Fibroblast of lung (primary cell): Measurements from ENCODE around the gene ANKS3. TPM values are rescaled to one million over a fixed set of nuclear protein-coding genes. Genes with fewer than 3 reads are reported as not detected.

Source experiments
- DNase-seq, 2 donors: peaks; one replicate each; pipeline versions ENCODE4 v3.0.0 to v3.0.0-alpha.2; 2010; ENCODE audit warnings: low read depth in 2 of 2
- H2AFZ ChIP-seq: 2 replicates; pipeline ENCODE4 v1.5.1; 2012; ENCODE audit warnings: low read length, control low read depth, inconsistent platforms
- H3K27ac ChIP-seq: 2 replicates; pipeline ENCODE4 v1.5.1; 2011; ENCODE audit warnings: low read length, control low read depth; ENCODE audit not compliant: insufficient read depth
- H3K27me3 ChIP-seq: 2 replicates; pipeline ENCODE4 v1.5.1; 2011; ENCODE audit warnings: mild to moderate bottlenecking, low read length; ENCODE audit not compliant: control insufficient read depth, insufficient read depth
- H3K36me3 ChIP-seq: 2 replicates; pipeline ENCODE4 v1.5.1; 2011; ENCODE audit warnings: low read length; ENCODE audit not compliant: control insufficient read depth, insufficient read depth
- H3K4me1 ChIP-seq: 2 replicates; pipeline ENCODE4 v1.5.1; 2011; ENCODE audit warnings: low read length; ENCODE audit not compliant: control insufficient read depth, insufficient read depth; ENCODE audit errors: extremely low read depth
- H3K4me2 ChIP-seq: 2 replicates; pipeline ENCODE4 v1.5.1; 2011; ENCODE audit warnings: low read length, control low read depth; ENCODE audit not compliant: insufficient read depth; ENCODE audit errors: extremely low read depth
- H3K4me3 ChIP-seq, 4 experiments: fragments of 200-600 bp in 1 of 4; sonication (generic) in 1 of 4; replicated peaks in 1 of 4; 2 replicates each; pipeline ENCODE4 v1.5.1; 2011 to 2016; ENCODE audit warnings: low read length in 4 of 4, low read depth in 3 of 4, mild to moderate bottlenecking in 3 of 4, control low read depth in 2 of 4, inconsistent platforms in 1 of 4, mixed read lengths in 1 of 4; ENCODE audit not compliant: insufficient read depth in 1 of 4; ENCODE audit errors: control extremely low read depth in 1 of 4
- H3K79me2 ChIP-seq: 2 replicates; pipeline ENCODE4 v1.5.1; 2012; ENCODE audit warnings: mild to moderate bottlenecking, low read length, inconsistent platforms; ENCODE audit not compliant: control insufficient read depth, insufficient read depth
- H3K9ac ChIP-seq: 2 replicates; pipeline ENCODE4 v1.5.1; 2011; ENCODE audit warnings: mild to moderate bottlenecking, low read length, control low read depth; ENCODE audit not compliant: insufficient read depth
- H3K9me3 ChIP-seq: 2 replicates; pipeline ENCODE4 v1.5.1; 2012; ENCODE audit warnings: low read depth, low read length; ENCODE audit not compliant: control insufficient read depth, insufficient read depth
- H4K20me1 ChIP-seq: 2 replicates; pipeline ENCODE4 v1.5.1; 2011; ENCODE audit warnings: low read length; ENCODE audit not compliant: control insufficient read depth, insufficient read depth; ENCODE audit errors: extremely low read depth
- CTCF ChIP-seq, 2 donors: IDR thresholded peaks in 1 of 2; conservative IDR thresholded peaks in 1 of 2; 1 replicate in 1 of 2; 2 replicates in 1 of 2; pipeline ENCODE4 v1.5.1; 2011 to 2012; ENCODE audit warnings: low read length in 2 of 2, control low read depth in 1 of 2, inconsistent platforms in 1 of 2, low read depth in 1 of 2, mild to moderate bottlenecking in 1 of 2
- EZH2 ChIP-seq: IDR thresholded peaks from 2 replicates; pipeline ENCODE4 v1.5.1; 2012; ENCODE audit warnings: low read length, control low read depth, mild to moderate bottlenecking; ENCODE audit errors: missing control alignments
- polyA plus RNA-seq, 2 donors: library from polyadenylated mRNA; depleted of rRNA in 1 of 2; stranded (reverse) in 1 of 2; unstranded in 1 of 2; fragments of >200 nt; gene quantifications; 2 replicates each; pipeline ENCODE4 v1.2.1, GENCODE V29; 2011 to 2012; ENCODE audit warnings: missing spikeins in 1 of 2
- total RNA-seq: library from RNA; depleted of rRNA; stranded (reverse); fragments of >200 nt; gene quantifications from 2 replicates; pipeline ENCODE4 v1.2.1, GENCODE V29; 2014

ANKS3 gene
- total and polyA plus RNA-seq, 2 donors (not counting 1 experiment from before 2014, with no cell fraction given): 11.9 to 26.3 TPM

GRCh38 chr16:4685292-4685691 lies 48.8 kb downstream of the ANKS3 start:
- no peak overlapping the region for H3K4me2 ChIP-seq
- H3K27ac ChIP-seq: no peak overlapping the region
- no peak overlapping the region for H2AFZ ChIP-seq
- H3K36me3 ChIP-seq: peaks cover 33% of the 10 kb centered on the region
- H3K9me3 ChIP-seq: no peaks in the 10 kb centered on the region
- no peak for DNase-seq
- H3K4me1 ChIP-seq: no peaks in the 10 kb centered on the region
- no peaks in the 10 kb centered on the region for H3K79me2 ChIP-seq
- H4K20me1 ChIP-seq: no peaks in the 10 kb centered on the region
- TF ChIP-seq EZH2: no peak
- no peak for TF ChIP-seq CTCF (conservative IDR thresholded peaks at IDR 0.05 in 1 of 2, IDR thresholded peaks at IDR 0.05 in 1 of 2; ENCODE audit: low read depth in 1 of 2, low read length in 2 of 2)
- no peaks in the 10 kb centered on the region for H3K27me3 ChIP-seq
- H3K9ac ChIP-seq: no peak overlapping the region
- H3K4me3 ChIP-seq: no peak overlapping the region

- H3K9me3 ChIP-seq: no peaks in the 10 kb centered on the region
- no peak overlapping the region for H3K4me2 ChIP-seq
- H3K4me1 ChIP-seq: no peaks in the 10 kb centered on the region
- H3K27ac ChIP-seq: no peak overlapping the region
- H3K9ac ChIP-seq: no peak overlapping the region
- H3K4me3 ChIP-seq: no peak overlapping the region
- no peak for DNase-seq
- no peaks in the 10 kb centered on the region for H4K20me1 ChIP-seq
- TF ChIP-seq EZH2: no peak
- no peak for TF ChIP-seq CTCF (conservative IDR thresholded peaks at IDR 0.05 in 1 of 2, IDR thresholded peaks at IDR 0.05 in 1 of 2; ENCODE audit: low read depth in 1 of 2, low read length in 2 of 2)
- H2AFZ ChIP-seq: no peak overlapping the region
- no peaks in the 10 kb centered on the region for H3K79me2 ChIP-seq
- H3K36me3 ChIP-seq: peaks cover 31% of the 10 kb centered on the region
- no peaks in the 10 kb centered on the region for H3K27me3 ChIP-seq
Measured at GRCh38 chr16:4684763-4685162, 49.3 kb downstream of the ANKS3 start.

- Histone ChIP-seq H3K4me2 (no peak overlapping the region), H4K20me1 (no peaks in the 10 kb centered on the region), H3K36me3 (peaks cover 29% of the 10 kb centered on the region), H3K4me3 (no peak overlapping the region), H2AFZ (no peak overlapping the region), H3K4me1 (no peaks in the 10 kb centered on the region), H3K9me3 (no peaks in the 10 kb centered on the region), H3K27ac (no peak overlapping the region), H3K9ac (no peak overlapping the region), H3K27me3 (no peaks in the 10 kb centered on the region), H3K79me2 (no peaks in the 10 kb centered on the region)
- no peak for DNase-seq
- no peak for TF ChIP-seq EZH2
- TF ChIP-seq CTCF (conservative IDR thresholded peaks at IDR 0.05 in 1 of 2, IDR thresholded peaks at IDR 0.05 in 1 of 2; ENCODE audit: low read depth in 1 of 2, low read length in 2 of 2): no peak
Measured at GRCh38 chr16:4684058-4684715, 49.9 kb downstream of the ANKS3 start.
